ENCODE measurements around the gene INHBE.

DNA sequence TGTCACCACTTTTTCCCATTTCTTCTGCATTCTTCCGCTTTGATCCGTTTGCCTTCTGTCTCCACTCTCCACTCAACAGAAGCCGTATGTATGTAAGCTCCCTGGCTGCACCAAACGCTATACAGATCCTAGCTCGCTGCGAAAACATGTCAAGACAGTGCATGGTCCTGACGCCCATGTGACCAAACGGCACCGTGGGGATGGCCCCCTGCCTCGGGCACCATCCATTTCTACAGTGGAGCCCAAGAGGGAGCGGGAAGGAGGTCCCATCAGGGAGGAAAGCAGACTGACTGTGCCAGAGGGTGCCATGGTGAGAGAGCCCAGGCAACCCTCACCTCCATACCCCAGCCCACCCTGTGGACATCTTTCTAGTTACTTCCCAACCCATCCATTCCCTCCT is 12.8 kb downstream of the INHBE start:
- TF ChIP-seq POLR2A (IDR thresholded peaks at IDR 0.05) (no peak), CTCF (IDR thresholded peaks at IDR 0.05) (no peak)

Measured in transverse colon (tissue), 3 donors.